Measurements from ENCODE around the gene GTF2F1.
"Not testable (repeated sequence)": the region's sequence is repeated elsewhere in the genome, so short reads cannot be mapped to it uniquely, and the experiment has no call there.

The GTF2F1 gene

GRCh38 chr19:6393074-6393982, at the start of gene GTF2F1:
Gene GTF2F1, minus strand, starts transcription at chr19:6393164. Its CDS starts 169 bp downstream, at chr19:6392995.
- peak; percentile 88 for DNase-seq

- no peak for DNase-seq
These were observed 49.2 kb upstream of the GTF2F1 start for GRCh38 chr19:6442087-6442688.

- DNase-seq, result no peak
These were observed 47.9 kb upstream of the GTF2F1 start for GRCh38 chr19:6440905-6441304.

- no peak for DNase-seq
These were observed 46.8 kb upstream of the GTF2F1 start for GRCh38 chr19:6439743-6440142.

- DNase-seq, result no peak
These were observed 40.7 kb upstream of the GTF2F1 start, which contains the start of gene SLC25A41 for GRCh38 chr19:6433663-6434062. Gene SLC25A41, minus strand, starts transcription at chr19:6433763. Its CDS starts 70 bp downstream, at chr19:6433693.

GRCh38 chr19:6433165-6433564, 40.2 kb upstream of the GTF2F1 start:
- DNase-seq, result no peak

- no peak for DNase-seq
These were observed 38.9 kb upstream of the GTF2F1 start for GRCh38 chr19:6431891-6432290.

- DNase-seq, result no peak
These were observed 36.7 kb upstream of the GTF2F1 start for GRCh38 chr19:6429419-6430221.

GRCh38 chr19:6428692-6429418, 35.9 kb upstream of the GTF2F1 start:
- DNase-seq, result not testable (repeated sequence)

GRCh38 chr19:6427131-6427530, 34.2 kb upstream of the GTF2F1 start:
- no peak for DNase-seq

GRCh38 chr19:6425732-6426620, 33.0 kb upstream of the GTF2F1 start:
- DNase-seq, result no peak

GRCh38 chr19:6424939-6425731, 32.2 kb upstream of the GTF2F1 start:
- DNase-seq, result peak; percentile 99

- peak; percentile 13 for DNase-seq
These were observed 31.4 kb upstream of the GTF2F1 start, which contains the start of gene KHSRP for GRCh38 chr19:6424195-6424938. Gene KHSRP, minus strand, starts transcription at chr19:6424811. Its CDS starts 110 bp downstream, at chr19:6424701.

GRCh38 chr19:6423499-6424194, 30.7 kb upstream of the GTF2F1 start:
- peak; percentile 11 for DNase-seq

GRCh38 chr19:6421075-6422014, 28.4 kb upstream of the GTF2F1 start:
- no peak for DNase-seq

GRCh38 chr19:6418562-6418932, 25.6 kb upstream of the GTF2F1 start:
- DNase-seq, result no peak

GRCh38 chr19:6417713-6418561, 25.0 kb upstream of the GTF2F1 start:
- DNase-seq, result no peak

Measured in NCI-H146 (cell line).